ENCODE measurements around the gene MSH2. TPM values are rescaled to one million over a fixed set of nuclear protein-coding genes. Genes with fewer than 3 reads are reported as not detected.
"Not testable (repeated sequence)": the region's sequence is repeated elsewhere in the genome, so short reads cannot be mapped to it uniquely, and the experiment has no call there.

Gene MSH2
- total RNA-seq, 1 donor: 33.4 TPM

DNA sequence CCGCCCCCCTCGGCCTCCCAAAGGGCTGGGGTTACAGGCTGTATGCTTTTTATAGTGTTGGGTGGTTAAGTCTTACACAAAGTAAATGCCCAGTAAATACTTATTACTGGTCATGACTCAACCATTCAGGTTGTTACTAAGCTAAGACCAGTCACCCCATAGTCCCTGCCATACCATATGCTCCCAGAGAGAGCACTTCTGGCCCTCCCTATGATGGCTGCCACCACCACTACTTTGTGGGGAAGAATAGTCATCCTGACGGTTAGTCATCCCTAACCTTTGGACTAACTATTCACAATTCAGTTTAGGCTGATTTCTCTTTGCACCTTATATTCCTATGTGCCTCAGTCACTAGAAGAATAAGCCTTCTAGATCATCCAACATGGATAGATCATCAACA lies 42.0 kb upstream of the MSH2 start:
- TF ChIP-seq, protein P1, sequence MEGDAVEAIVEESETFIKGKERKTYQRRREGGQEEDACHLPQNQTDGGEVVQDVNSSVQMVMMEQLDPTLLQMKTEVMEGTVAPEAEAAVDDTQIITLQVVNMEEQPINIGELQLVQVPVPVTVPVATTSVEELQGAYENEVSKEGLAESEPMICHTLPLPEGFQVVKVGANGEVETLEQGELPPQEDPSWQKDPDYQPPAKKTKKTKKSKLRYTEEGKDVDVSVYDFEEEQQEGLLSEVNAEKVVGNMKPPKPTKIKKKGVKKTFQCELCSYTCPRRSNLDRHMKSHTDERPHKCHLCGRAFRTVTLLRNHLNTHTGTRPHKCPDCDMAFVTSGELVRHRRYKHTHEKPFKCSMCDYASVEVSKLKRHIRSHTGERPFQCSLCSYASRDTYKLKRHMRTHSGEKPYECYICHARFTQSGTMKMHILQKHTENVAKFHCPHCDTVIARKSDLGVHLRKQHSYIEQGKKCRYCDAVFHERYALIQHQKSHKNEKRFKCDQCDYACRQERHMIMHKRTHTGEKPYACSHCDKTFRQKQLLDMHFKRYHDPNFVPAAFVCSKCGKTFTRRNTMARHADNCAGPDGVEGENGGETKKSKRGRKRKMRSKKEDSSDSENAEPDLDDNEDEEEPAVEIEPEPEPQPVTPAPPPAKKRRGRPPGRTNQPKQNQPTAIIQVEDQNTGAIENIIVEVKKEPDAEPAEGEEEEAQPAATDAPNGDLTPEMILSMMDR (IDR thresholded peaks at IDR 0.05; ENCODE audit: insufficient read depth, low read length): no peak
- DNase-seq (ENCODE audit: low read depth): peak; percentile 43
- no peak overlapping the region for H3K4me3 ChIP-seq (ENCODE audit: low read depth, low read length)

DNA sequence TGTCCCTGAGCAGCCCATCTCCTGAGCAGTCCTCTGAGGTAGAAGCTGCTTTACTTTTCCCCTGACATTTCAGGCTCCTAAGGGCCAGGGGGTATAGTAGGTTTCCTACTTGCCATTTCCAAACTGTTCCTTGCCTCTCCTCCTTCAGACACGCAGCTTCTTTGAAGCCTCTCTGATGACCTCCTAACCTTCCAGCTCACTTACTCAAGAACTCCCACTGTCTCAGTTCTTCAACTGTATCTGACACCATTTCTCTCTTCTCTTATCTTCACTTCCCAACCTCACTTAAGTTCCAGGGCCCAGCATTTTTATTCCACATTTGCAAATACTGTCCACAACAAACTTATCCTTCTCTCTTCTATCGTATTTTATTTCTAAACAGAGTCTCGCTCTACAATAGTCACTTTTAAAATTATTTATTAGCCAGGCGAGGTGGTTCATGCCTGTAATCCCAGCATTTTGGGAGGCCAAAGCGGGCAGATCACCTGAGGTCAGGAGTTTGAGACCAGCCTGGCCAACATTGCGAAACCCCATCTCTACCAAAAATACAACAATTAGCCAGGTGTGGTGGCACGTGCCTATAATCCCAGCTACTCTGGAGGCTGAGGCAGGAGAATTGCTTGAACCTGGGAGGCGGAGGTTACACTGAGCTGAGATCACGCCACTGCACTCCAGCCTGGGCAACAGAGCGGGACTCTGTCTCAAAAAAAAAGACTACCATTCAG lies 41.3 kb upstream of the MSH2 start:
- DNase-seq (ENCODE audit: low read depth); H3K4me3 ChIP-seq (ENCODE audit: low read depth, low read length): not testable (repeated sequence)

DNA sequence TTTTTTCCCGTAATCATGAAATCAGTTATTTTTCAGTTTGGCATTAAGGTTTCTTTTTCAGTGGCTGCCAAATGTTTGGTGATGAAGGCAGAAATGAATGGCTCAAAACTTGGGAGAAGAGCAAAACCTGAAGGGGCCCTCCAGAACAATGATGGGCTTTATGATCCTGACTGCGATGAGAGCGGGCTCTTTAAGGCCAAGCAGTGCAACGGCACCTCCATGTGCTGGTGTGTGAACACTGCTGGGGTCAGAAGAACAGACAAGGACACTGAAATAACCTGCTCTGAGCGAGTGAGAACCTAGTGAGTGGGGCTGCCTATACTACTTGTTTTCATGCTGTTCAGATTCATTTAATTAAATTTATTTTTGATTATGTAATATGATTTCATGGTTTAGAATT lies 29.2 kb upstream of the MSH2 start:
- DNase-seq (ENCODE audit: low read depth): no peak
- TF ChIP-seq, protein P1 (IDR thresholded peaks at IDR 0.05; ENCODE audit: insufficient read depth, low read length): no peak
- H3K4me3 ChIP-seq (ENCODE audit: low read depth, low read length): no peak overlapping the region

DNA sequence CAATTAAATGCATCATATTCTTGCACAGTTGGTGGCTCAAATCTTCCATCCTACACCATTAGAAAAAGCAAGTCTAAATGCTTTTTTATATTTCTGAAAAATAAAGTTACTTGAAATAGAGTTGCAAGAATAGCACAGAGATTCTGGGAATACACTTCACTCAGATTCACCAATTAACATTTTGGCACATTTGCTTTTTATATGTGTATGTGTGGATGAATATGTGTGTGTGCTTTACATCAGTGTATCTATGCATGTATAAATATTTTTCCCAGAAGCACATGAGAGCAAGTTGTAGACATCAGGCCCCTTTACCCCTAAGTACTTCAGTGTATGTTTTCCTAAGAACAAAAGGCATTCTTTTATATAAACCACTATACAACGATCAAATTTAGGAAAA lies 27.6 kb upstream of the MSH2 start:
- H3K4me3 ChIP-seq (ENCODE audit: low read depth, low read length): no peak overlapping the region
- TF ChIP-seq, protein P1 (IDR thresholded peaks at IDR 0.05; ENCODE audit: insufficient read depth, low read length): no peak

DNA sequence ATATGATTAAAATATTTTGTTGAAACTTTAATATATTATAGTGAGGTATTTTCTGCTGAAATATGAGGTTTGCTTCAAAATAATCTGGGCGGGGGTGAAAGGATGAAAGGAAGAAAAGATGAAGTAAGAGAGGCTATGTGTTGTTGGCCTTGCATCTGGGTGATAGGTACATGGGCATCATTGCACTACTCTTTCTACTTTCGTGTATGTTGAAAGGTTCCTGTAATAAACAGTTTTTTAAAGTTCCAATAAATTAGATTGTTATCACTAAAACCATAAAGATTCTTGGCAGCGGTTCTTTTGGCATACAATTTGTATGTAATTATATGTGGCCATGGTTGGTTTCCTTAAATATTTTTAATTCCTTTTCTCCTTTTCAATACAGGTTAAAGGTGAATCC lies 23.6 kb upstream of the MSH2 start:
- DNase-seq (ENCODE audit: low read depth): no peak
- TF ChIP-seq, protein P1 (IDR thresholded peaks at IDR 0.05; ENCODE audit: insufficient read depth, low read length): no peak
- H3K4me3 ChIP-seq (ENCODE audit: low read depth, low read length): no peak overlapping the region

More for the DNA sequence above, 27.6 kb upstream of the MSH2 start:
- no peak for DNase-seq (ENCODE audit: low read depth)

DNA sequence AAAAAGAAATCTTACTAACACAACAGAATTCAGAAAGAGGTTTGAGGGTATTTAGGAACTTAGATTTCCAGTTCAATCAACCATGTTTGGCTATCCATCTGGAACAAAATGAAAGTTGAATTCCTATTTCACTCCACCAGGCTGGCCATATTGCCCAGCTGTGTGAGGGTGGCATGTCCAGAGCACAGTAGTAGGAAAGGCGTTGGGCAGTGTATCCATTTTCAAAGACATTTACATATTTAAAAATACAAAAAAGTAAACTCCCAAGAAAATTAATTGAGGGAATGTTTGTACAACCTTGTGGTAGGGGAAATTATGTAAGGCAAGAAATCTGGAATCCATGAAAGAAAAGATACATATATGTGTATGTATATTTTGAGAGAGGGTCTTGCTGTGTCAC lies 21.5 kb upstream of the MSH2 start:
- H3K4me3 ChIP-seq (ENCODE audit: low read depth, low read length): no peak overlapping the region
- TF ChIP-seq, protein P1 (IDR thresholded peaks at IDR 0.05; ENCODE audit: insufficient read depth, low read length): no peak
- DNase-seq (ENCODE audit: low read depth): no peak

DNA sequence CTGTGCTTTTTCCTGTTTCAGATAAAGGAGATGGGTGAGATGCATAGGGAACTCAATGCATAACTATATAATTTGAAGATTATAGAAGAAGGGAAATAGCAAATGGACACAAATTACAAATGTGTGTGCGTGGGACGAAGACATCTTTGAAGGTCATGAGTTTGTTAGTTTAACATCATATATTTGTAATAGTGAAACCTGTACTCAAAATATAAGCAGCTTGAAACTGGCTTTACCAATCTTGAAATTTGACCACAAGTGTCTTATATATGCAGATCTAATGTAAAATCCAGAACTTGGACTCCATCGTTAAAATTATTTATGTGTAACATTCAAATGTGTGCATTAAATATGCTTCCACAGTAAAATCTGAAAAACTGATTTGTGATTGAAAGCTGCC lies 16.4 kb upstream of the MSH2 start:
- no peak overlapping the region for H3K4me3 ChIP-seq (ENCODE audit: low read depth, low read length)
- TF ChIP-seq, protein P1 (IDR thresholded peaks at IDR 0.05; ENCODE audit: insufficient read depth, low read length): no peak
- no peak for DNase-seq (ENCODE audit: low read depth)
